Measurements from ENCODE around the gene LYAR. TPM values are rescaled to one million over a fixed set of nuclear protein-coding genes. Genes with fewer than 3 reads are reported as not detected.
"Not testable (repeated sequence)": the region's sequence is repeated elsewhere in the genome, so short reads cannot be mapped to it uniquely, and the experiment has no call there.

The LYAR gene
- total RNA-seq, 1 experiment from 2014 or later = 15.7 TPM

DNA sequence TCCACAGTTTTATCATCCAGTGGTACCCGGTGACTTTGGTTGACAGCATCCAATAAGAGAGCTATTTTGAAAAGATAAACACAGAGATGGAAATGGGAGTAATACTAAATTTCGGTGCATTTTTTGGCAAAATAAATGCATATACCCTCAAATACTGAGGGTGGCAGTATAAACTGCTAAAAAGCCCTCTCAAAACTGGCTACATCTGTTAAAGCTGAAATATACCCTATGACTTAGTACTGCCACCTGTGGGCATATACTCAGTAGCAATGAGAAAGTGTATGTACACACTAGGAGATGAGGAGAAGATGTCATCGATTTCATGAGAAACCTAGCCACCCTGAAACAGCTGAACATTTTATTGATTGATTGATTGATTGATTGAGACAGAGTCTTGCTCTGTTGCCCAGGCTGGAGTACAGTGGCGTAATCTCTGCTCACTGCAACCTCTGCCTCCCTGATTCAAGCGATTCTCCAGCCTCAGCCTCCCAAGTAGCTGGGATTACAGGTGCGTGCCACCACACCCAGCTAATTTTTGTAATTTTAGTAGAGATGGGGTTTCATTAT lies 29.7 kb downstream of the LYAR start:
- H3K36me3 ChIP-seq (ENCODE audit: low read depth) = no peaks in the 10 kb centered on the region
- H3K4me2 ChIP-seq = peak overlapping the region; percentile 61; the same call in 1 of the 2 replicates
- H3K9me2 ChIP-seq (ENCODE audit: insufficient read depth) = no peaks in the 10 kb centered on the region
- H3K9me3 ChIP-seq (ENCODE audit: insufficient read depth, low read depth) = no peaks in the 10 kb centered on the region
- no peak overlapping the region for H2AFZ ChIP-seq
- ChIA-PET CTCF (interaction anchor here (0.7 kb wide), 2 partner anchors 71 to 1738 kb away, joined by 3 to 5 read pairs; no protein-coding TSS in a partner anchor), POLR2A (ENCODE audit: unreplicated experiment) (interaction anchor here (0.7 to 0.9 kb wide), 2 partner anchors 12 kb away, joined by 3 to 4 read pairs; partner anchors contain the start of gene TMEM128)
- H3K27me3 ChIP-seq (ENCODE audit: insufficient read depth, low read depth) = peaks cover 9% of the 10 kb centered on the region; the same call in 1 of the 2 replicates
- H3K27ac ChIP-seq = no peak overlapping the region
- intact Hi-C loops (cut with micrococcal nuclease; ENCODE audit: unreplicated experiment) = loop anchor here (2.0 to 5.0 kb wide), 2 partner anchors 75 to 172 kb away; no protein-coding TSS in a partner anchor
- peaks cover 5% of the 10 kb centered on the region; the same call in 1 of the 2 replicates for H3F3A ChIP-seq (ENCODE audit: insufficient read depth, low read depth)
- peaks cover 8% of the 10 kb centered on the region for H3K4me1 ChIP-seq (replicated peaks; ENCODE audit: insufficient read depth)
- DNase-seq = peak in 1 of 2 experiments; percentile 52
- H3K4me3 ChIP-seq = no peak overlapping the region
- TF ChIP-seq, protein P1, sequence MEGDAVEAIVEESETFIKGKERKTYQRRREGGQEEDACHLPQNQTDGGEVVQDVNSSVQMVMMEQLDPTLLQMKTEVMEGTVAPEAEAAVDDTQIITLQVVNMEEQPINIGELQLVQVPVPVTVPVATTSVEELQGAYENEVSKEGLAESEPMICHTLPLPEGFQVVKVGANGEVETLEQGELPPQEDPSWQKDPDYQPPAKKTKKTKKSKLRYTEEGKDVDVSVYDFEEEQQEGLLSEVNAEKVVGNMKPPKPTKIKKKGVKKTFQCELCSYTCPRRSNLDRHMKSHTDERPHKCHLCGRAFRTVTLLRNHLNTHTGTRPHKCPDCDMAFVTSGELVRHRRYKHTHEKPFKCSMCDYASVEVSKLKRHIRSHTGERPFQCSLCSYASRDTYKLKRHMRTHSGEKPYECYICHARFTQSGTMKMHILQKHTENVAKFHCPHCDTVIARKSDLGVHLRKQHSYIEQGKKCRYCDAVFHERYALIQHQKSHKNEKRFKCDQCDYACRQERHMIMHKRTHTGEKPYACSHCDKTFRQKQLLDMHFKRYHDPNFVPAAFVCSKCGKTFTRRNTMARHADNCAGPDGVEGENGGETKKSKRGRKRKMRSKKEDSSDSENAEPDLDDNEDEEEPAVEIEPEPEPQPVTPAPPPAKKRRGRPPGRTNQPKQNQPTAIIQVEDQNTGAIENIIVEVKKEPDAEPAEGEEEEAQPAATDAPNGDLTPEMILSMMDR (conservative IDR thresholded peaks at IDR 0.05) = peak; percentile 55
- TF ChIP-seq EZH2 (IDR thresholded peaks at IDR 0.05; ENCODE audit: low read depth) = no peak
- no peaks in the 10 kb centered on the region for H3K79me2 ChIP-seq (ENCODE audit: low read depth)
- BruUV-seq (replicated peaks) = no TSS peak
- no peaks in the 10 kb centered on the region for H4K20me1 ChIP-seq (ENCODE audit: insufficient read depth)

DNA sequence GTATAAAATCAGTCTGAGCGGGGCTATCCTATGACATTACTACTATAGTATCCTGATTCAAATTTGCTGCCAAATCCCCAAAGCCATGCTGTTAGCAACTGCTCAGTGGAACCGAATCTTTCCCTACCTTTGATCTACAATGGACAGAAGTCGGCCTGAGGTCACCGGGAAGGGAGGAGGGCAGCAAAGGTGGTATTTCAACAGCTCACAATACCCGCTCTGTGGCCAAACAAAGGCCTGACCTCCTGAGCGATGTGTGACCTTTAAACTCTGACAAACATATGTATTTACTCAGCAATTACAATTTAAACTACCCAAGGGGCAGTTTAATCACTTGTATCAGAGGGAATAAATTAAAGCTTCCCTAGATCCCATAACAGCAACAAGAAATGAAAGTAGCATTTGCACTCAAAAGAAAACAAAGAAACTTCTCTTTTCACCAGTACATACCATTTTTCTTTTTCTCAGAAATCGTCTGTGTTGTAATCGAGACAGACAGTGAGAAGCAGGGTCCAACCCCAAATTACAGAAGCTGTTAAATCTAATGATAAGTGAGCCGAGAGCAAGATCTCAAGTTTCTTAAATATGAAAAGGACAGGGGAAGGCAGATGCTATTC lies 30.4 kb downstream of the LYAR start:
- Histone ChIP-seq H3K9me2 (ENCODE audit: insufficient read depth) (no peaks in the 10 kb centered on the region), H3F3A (ENCODE audit: insufficient read depth, low read depth) (peaks cover 5% of the 10 kb centered on the region; the same call in 1 of the 2 replicates), H2AFZ (0 out of 2 replicates have a peak overlapping the region, but pooled peaks have one; percentile 16), H3K4me1 (replicated peaks; ENCODE audit: insufficient read depth) (peaks cover 8% of the 10 kb centered on the region), H4K20me1 (ENCODE audit: insufficient read depth) (no peaks in the 10 kb centered on the region), H3K79me2 (ENCODE audit: low read depth) (no peaks in the 10 kb centered on the region), H3K27me3 (ENCODE audit: insufficient read depth, low read depth) (peaks cover 9% of the 10 kb centered on the region; the same call in 1 of the 2 replicates), H3K4me3 (peak overlapping the region; percentile 18; the same call in 1 of the 2 replicates), H3K4me2 (peak overlapping the region; percentile 61), H3K27ac (no peak overlapping the region), H3K36me3 (ENCODE audit: low read depth) (no peaks in the 10 kb centered on the region), H3K9me3 (ENCODE audit: insufficient read depth, low read depth) (no peaks in the 10 kb centered on the region)
- DNase-seq = no peak
- ChIA-PET CTCF (interaction anchor here (0.7 kb wide), 2 partner anchors 72 to 1739 kb away, joined by 3 to 5 read pairs; no protein-coding TSS in a partner anchor), POLR2A (ENCODE audit: unreplicated experiment) (interaction anchor here (0.7 to 0.9 kb wide), 2 partner anchors 11 to 12 kb away, joined by 3 to 4 read pairs; partner anchors contain the start of gene TMEM128)
- TF ChIP-seq, protein P1 (conservative IDR thresholded peaks at IDR 0.05) = no peak
- no peak for TF ChIP-seq EZH2 (IDR thresholded peaks at IDR 0.05; ENCODE audit: low read depth)
- no TSS peak for BruUV-seq (replicated peaks)
- intact Hi-C loops (cut with micrococcal nuclease; ENCODE audit: unreplicated experiment) = loop anchor here (2.0 to 5.0 kb wide), 2 partner anchors 75 to 173 kb away; no protein-coding TSS in a partner anchor

GRCh38 chr4:4257705-4258104 lies 32.2 kb downstream of the LYAR start:
- CTCF ChIA-PET; intact Hi-C loops (cut with micrococcal nuclease; ENCODE audit: unreplicated experiment): not testable (repeated sequence)

More at GRCh38 chr4:4257705-4258104, 32.2 kb downstream of the LYAR start:
- DNase-seq; H2AFZ ChIP-seq; POLR2A ChIA-PET (ENCODE audit: unreplicated experiment); H3K4me1 ChIP-seq (replicated peaks; ENCODE audit: insufficient read depth); H3K79me2 ChIP-seq (ENCODE audit: low read depth); H4K20me1 ChIP-seq (ENCODE audit: insufficient read depth); H3K9me2 ChIP-seq (ENCODE audit: insufficient read depth); H3F3A ChIP-seq (ENCODE audit: insufficient read depth, low read depth); H3K9me3 ChIP-seq (ENCODE audit: insufficient read depth, low read depth); H3K27ac ChIP-seq; H3K36me3 ChIP-seq (ENCODE audit: low read depth); BruUV-seq (replicated peaks); H3K4me2 ChIP-seq; H3K4me3 ChIP-seq: not testable (repeated sequence)
- peaks cover 13% of the 10 kb centered on the region; the same call in 1 of the 2 replicates for H3K27me3 ChIP-seq (ENCODE audit: insufficient read depth, low read depth)
